Prostate gland (tissue), 2 donors: ENCODE data around the gene CHID1. TPM values are rescaled to one million over a fixed set of nuclear protein-coding genes. Genes with fewer than 3 reads are reported as not detected.

Source experiments
- DNase-seq: peaks from one replicate; pipeline ENCODE4 v3.0.0-alpha.2; 2019; ENCODE audit warnings: low spot score
- H3K27ac ChIP-seq, 2 donors: fragments of 200-600 bp; sonication (generic); 2 replicates each; pipeline ENCODE4 v1.5.1; 2017 to 2019
- H3K27me3 ChIP-seq: fragments of 200-600 bp; sonication (generic); replicated peaks from 2 replicates; pipeline ENCODE4 v1.5.1; 2019; ENCODE audit not compliant: insufficient read depth
- H3K36me3 ChIP-seq, 2 donors: fragments of 200-600 bp; sonication (generic); 1 replicate in 1 of 2; 2 replicates in 1 of 2; pipeline versions ENCODE4 v1.5.1 to v1.8.1; 2017 to 2019
- H3K4me1 ChIP-seq: fragments of 200-600 bp; sonication (generic); replicated peaks from 2 replicates; pipeline ENCODE4 v1.5.1; 2019
- H3K4me3 ChIP-seq, 2 donors: fragments of 200-600 bp; sonication (generic); 2 replicates each; pipeline ENCODE4 v1.5.1; 2017 to 2019
- H3K9me3 ChIP-seq: fragments of 200-600 bp; sonication (generic); 2 replicates; pipeline ENCODE4 v1.5.1; 2017
- CTCF ChIP-seq, 4 experiments: fragments of 200-600 bp in 2 of 4; fragments of 450-650 bp in 2 of 4; sonication (generic) in 2 of 4; IDR thresholded peaks; 1 replicate in 3 of 4; 2 replicates in 1 of 4; pipeline ENCODE4 v1.5.1; 2016 to 2019; ENCODE audit warnings: antibody characterized with exemption in 4 of 4, mild to moderate bottlenecking in 2 of 4, moderate library complexity in 2 of 4
- POLR2A ChIP-seq: fragments of 450-650 bp; IDR thresholded peaks from one replicate; pipeline ENCODE4 v1.6.1; 2016; ENCODE audit warnings: antibody characterized with exemption, mild to moderate bottlenecking
- POLR2AphosphoS5 ChIP-seq: sonication (generic); formaldehyde crosslinking; IDR thresholded peaks from one replicate; pipeline ENCODE4 v1.6.1; 2017; ENCODE audit warnings: antibody characterized with exemption
- WGBS: methylation state at CpG from one replicate; pipeline ENCODE4 v1.1.5; 2018; 5-methylcytosine and 5-hydroxymethylcytosine counted together
- intact Hi-C: fragments of 100-400 bp; cut with DNase I; formaldehyde crosslinking; loops from one replicate; pipeline ENCODE4 v1.14.2; 2022
- total RNA-seq, 2 donors: library from RNA; depleted of rRNA; stranded (reverse); fragments of >200 nt; gene quantifications; one replicate each; pipeline ENCODE4 v1.1.0, GENCODE V29; 2016

The CHID1 gene
- total RNA-seq, 2 donors from 2014 or later, result 107 to 145 TPM

DNA sequence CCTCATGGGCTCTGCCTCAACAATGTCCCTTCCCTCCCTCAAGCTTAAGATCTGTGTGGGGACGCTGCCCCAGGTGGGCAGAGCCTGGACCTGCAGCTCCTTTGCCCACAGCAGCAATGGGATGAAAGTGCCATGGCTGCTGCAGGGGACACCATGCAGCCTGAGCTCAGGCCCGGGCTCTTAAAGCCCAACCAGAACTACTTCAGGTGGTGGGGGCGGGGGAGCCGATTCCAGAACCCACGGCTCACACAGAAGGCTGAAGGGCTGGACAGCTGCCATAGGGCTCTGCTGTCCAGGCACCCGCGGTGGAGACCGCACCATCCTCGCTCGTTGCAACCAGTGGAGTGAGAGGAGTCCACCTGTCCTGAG is 12.5 kb downstream of the CHID1 start:
- intact Hi-C loops, result loop anchor here (5.0 kb wide), 1 partner anchor 154 kb away; no protein-coding TSS in a partner anchor
- Histone ChIP-seq H3K27ac (no peak overlapping the region), H3K36me3 (peaks cover 19% of the 10 kb centered on the region in 2 donors), H3K4me1 (no peaks in the 10 kb centered on the region), H3K9me3 (no peaks in the 10 kb centered on the region), H3K27me3 (no peaks in the 10 kb centered on the region), H3K4me3 (no peak overlapping the region)
- 64% methylated on average over 10 of the region's 10 CpGs for WGBS
- TF ChIP-seq POLR2A (no peak), POLR2AphosphoS5 (no peak), CTCF (IDR thresholded peaks at IDR 0.05) (peak in 1 of 4 experiments; percentile 7)
- no peak for DNase-seq

DNA sequence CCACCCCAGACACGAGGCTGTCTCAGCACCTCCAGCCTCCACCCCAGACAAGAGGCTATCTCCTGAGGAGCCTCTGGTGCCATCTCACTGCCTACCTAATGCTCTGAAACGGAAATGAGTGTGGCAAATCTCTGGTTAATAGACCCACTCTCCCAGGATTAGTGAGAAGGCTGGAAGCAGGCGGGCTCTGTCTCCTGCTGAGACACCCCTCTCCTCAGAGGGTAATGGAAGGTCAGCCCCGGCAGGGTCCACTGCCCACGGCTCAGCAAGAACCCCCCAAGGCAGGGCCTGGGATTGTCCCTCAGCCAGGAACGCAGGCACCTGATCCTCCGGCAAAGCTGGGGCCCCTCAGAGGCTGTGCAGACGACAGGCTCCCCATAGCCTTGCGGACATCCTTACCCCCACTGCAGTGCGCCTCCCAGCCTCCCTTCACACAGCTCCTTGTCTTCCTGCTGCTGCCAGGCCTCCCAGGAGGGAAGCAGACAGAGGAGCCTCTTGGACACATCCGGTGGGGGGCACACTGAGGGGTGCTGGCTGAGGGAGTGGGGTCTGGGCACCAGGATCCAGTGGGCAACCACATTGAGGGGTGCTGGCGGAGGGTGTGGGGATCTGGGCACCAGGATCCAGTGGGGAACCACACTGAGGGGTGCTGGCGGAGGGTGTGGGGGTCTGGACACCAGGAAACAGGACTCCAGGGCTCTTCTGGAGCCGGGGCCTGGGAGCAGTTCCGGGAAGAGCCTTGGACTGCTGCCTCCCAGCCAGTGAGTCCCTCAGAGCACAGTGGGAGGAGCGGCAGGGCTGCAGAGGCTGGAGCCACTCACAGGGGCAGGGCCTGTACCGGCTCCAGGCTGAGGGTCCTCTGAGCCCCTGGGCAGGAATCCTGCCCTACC is 13.1 kb downstream of the CHID1 start:
- intact Hi-C loops, result loop anchor here (5.0 kb wide), 1 partner anchor 155 kb away; no protein-coding TSS in a partner anchor
- H3K27ac ChIP-seq, result no peak overlapping the region
- H3K36me3 ChIP-seq, result peaks cover 12 to 14% of the 10 kb centered on the region in 2 donors
- no peaks in the 10 kb centered on the region for H3K27me3 ChIP-seq
- no peak overlapping the region for H3K4me3 ChIP-seq
- no peaks in the 10 kb centered on the region for H3K4me1 ChIP-seq
- TF ChIP-seq POLR2AphosphoS5, result no peak
- no peak for TF ChIP-seq CTCF (IDR thresholded peaks at IDR 0.05)
- TF ChIP-seq POLR2A, result no peak
- 71% methylated on average over 17 of the region's 17 CpGs for WGBS
- H3K9me3 ChIP-seq, result no peaks in the 10 kb centered on the region
- DNase-seq, result no peak

DNA sequence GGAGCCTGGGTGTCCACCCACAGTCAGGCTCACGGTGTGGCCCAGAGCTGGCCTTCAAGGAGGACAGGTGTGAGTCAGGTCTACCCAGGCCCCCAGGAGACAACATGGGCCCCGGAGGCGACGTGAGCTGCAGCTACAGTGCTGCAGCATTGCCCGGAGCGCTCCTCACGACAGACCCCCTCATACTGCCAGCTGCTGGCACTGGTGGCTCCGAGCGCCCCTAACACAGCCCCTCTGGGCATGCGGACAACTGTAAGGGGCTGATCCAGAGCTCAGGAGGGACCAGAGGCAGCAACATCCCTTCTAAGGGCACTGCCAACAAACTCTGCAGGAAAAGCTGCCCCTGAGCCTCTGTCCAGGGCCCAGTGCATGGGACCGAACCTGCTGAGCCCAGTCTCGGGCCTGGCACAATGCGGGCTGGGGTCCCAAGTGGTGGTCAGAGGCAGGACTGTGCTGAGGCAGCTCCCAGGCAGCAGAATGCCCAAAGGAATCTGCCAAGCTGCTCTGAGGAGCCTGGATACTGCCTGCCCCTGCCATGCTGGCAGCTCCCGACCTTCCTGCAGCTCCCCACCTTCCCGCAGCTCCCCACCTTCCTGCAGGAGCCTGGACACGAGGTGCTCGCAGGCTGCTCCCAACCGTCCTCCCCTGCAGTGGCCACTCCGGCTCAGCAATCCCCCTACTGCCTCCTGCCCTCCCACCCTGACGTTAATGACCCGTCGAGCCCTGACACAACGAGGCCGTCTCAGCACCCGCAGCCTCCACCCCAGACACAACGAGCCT is 15.1 kb downstream of the CHID1 start:
- TF ChIP-seq POLR2AphosphoS5, result no peak
- H3K27ac ChIP-seq, result no peak overlapping the region
- DNase-seq, result no peak
- H3K9me3 ChIP-seq, result no peaks in the 10 kb centered on the region
- peaks cover 0 to 9% of the 10 kb centered on the region in 2 donors for H3K36me3 ChIP-seq
- no peak overlapping the region for H3K4me3 ChIP-seq
- intact Hi-C loops, result loop anchor here (5.0 kb wide), 1 partner anchor 157 kb away; no protein-coding TSS in a partner anchor
- no peaks in the 10 kb centered on the region for H3K4me1 ChIP-seq
- no peaks in the 10 kb centered on the region for H3K27me3 ChIP-seq
- 83% methylated on average over 23 of the region's 26 CpGs for WGBS

DNA sequence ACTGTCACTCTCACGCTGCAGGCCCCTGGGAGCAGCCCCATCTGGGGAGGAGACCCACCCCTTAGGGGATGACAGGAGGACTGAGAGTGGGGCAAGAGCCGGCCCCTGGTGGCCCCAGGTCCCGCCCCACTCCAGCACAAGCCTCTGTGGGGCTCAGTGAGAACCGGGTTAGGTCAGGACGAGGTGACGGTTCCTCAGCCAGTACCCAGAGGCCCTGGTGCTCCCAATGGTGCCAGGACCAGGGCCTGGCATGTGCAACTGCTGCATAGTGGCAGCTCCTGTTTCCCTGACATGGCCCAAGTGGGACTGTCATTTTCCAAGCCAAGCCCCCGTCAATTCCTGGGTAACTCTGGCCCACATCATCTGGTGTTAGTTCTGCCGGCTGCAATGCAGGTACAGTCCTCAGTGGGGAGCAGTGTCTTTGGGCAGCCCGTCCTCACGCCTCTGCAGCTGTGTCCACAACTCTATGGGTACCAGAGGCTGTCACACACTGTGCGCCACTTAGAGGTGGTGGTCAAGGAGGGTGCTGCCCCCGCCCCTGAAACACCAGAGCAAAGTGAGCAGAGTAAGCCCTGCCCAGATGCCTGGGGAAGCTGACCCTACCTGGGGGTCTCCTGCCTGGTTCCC is 15.9 kb downstream of the CHID1 start:
- DNase-seq, result no peak
- no peaks in the 10 kb centered on the region for H3K27me3 ChIP-seq
- 91% methylated on average over 12 of the region's 12 CpGs for WGBS
- TF ChIP-seq POLR2AphosphoS5 (no peak), POLR2A (no peak), CTCF (IDR thresholded peaks at IDR 0.05) (no peak)
- peaks cover 0 to 3% of the 10 kb centered on the region in 2 donors for H3K36me3 ChIP-seq
- H3K4me3 ChIP-seq, result no peak overlapping the region
- H3K4me1 ChIP-seq, result no peaks in the 10 kb centered on the region
- H3K9me3 ChIP-seq, result no peaks in the 10 kb centered on the region
- H3K27ac ChIP-seq, result no peak overlapping the region
- intact Hi-C loops, result loop anchor here (5.0 kb wide), 1 partner anchor 158 kb away; no protein-coding TSS in a partner anchor
